ENCODE measurements around the gene KMT2A.

DNA sequence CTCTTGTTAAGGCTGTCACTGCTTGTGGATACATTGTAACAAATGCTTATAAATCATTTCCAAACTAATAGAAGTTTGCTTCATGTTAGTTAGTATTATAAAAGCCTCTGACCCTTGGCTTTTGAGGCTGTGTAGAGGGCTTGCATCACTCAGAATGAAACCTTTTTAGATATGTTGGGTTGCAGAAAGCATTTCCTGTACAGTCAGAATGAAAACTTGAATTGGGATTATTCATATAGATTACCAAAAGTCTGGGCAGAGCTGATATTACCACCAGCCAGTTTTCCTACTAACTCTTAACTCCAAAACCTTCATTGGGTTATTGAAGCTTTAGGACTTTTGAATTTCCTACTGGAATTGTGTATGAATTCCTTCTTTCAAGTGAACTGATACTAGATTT is 12.0 kb downstream of the KMT2A start:
- TF ChIP-seq CTCF (IDR thresholded peaks at IDR 0.05) (no peak), POLR2A (IDR thresholded peaks at IDR 0.05) (no peak), POLR2AphosphoS5 (IDR thresholded peaks at IDR 0.05) (no peak)
